ENCODE data around the gene HEPN1.

Gene HEPN1

GRCh38 chr11:124894606-124895430, 24.2 kb upstream of the HEPN1 start:
- TF ChIP-seq FOXM1 (IDR thresholded peaks at IDR 0.05; ENCODE audit: borderline replicate concordance, low read depth): no peak
- no peak for TF ChIP-seq RAD21 (IDR thresholded peaks at IDR 0.05; ENCODE audit: low read depth)
- no peak for TF ChIP-seq REST (IDR thresholded peaks at IDR 0.05; ENCODE audit: low read depth)
- TF ChIP-seq TAF1 (IDR thresholded peaks at IDR 0.05; ENCODE audit: low read depth): no peak
- TF ChIP-seq MAX (IDR thresholded peaks at IDR 0.05): no peak
- TF ChIP-seq USF1 (IDR thresholded peaks at IDR 0.05): no peak
- TF ChIP-seq EP300 (IDR thresholded peaks at IDR 0.05; ENCODE audit: borderline replicate concordance): no peak
- TF ChIP-seq EGR1 (IDR thresholded peaks at IDR 0.05): no peak
- no peak for TF ChIP-seq YY1 (IDR thresholded peaks at IDR 0.05; ENCODE audit: low read depth)
- no peak for TF ChIP-seq TEAD4 (IDR thresholded peaks at IDR 0.05)
- no peak for TF ChIP-seq ZBTB7A (IDR thresholded peaks at IDR 0.05; ENCODE audit: low read depth)
- no peak for TF ChIP-seq NFIC (IDR thresholded peaks at IDR 0.05)
- TF ChIP-seq CEBPB (IDR thresholded peaks at IDR 0.05): no peak
- TF ChIP-seq TCF12 (IDR thresholded peaks at IDR 0.05; ENCODE audit: low read depth): no peak
- no peak for TF ChIP-seq CREB1 (IDR thresholded peaks at IDR 0.05; ENCODE audit: low read depth)

GRCh38 chr11:124895471-124895971, 23.5 kb upstream of the HEPN1 start:
- no peak for TF ChIP-seq TAF1 (IDR thresholded peaks at IDR 0.05; ENCODE audit: low read depth)
- TF ChIP-seq REST (IDR thresholded peaks at IDR 0.05; ENCODE audit: low read depth): no peak
- TF ChIP-seq ZBTB7A (IDR thresholded peaks at IDR 0.05; ENCODE audit: low read depth): no peak
- TF ChIP-seq FOXM1 (IDR thresholded peaks at IDR 0.05; ENCODE audit: borderline replicate concordance, low read depth): no peak
- no peak for TF ChIP-seq EGR1 (IDR thresholded peaks at IDR 0.05)
- no peak for TF ChIP-seq CREB1 (IDR thresholded peaks at IDR 0.05; ENCODE audit: low read depth)
- no peak for TF ChIP-seq YY1 (IDR thresholded peaks at IDR 0.05; ENCODE audit: low read depth)
- TF ChIP-seq CEBPB (IDR thresholded peaks at IDR 0.05): no peak
- no peak for TF ChIP-seq TEAD4 (IDR thresholded peaks at IDR 0.05)
- TF ChIP-seq RAD21 (IDR thresholded peaks at IDR 0.05; ENCODE audit: low read depth): no peak
- TF ChIP-seq TCF12 (IDR thresholded peaks at IDR 0.05; ENCODE audit: low read depth): no peak
- TF ChIP-seq NFIC (IDR thresholded peaks at IDR 0.05): no peak
- no peak for TF ChIP-seq MAX (IDR thresholded peaks at IDR 0.05)
- no peak for TF ChIP-seq EP300 (IDR thresholded peaks at IDR 0.05; ENCODE audit: borderline replicate concordance)
- no peak for TF ChIP-seq USF1 (IDR thresholded peaks at IDR 0.05)

- TF ChIP-seq TCF12 (IDR thresholded peaks at IDR 0.05; ENCODE audit: low read depth): no peak
Observed at GRCh38 chr11:124896071-124896750, 22.8 kb upstream of the HEPN1 start.

GRCh38 chr11:124896821-124897391, 22.1 kb upstream of the HEPN1 start:
- TF ChIP-seq FOXM1 (IDR thresholded peaks at IDR 0.05; ENCODE audit: borderline replicate concordance, low read depth): no peak

GRCh38 chr11:124897674-124898262, 21.3 kb upstream of the HEPN1 start, which contains the start of gene ROBO4:
Gene ROBO4, minus strand, starts transcription at chr11:124897865. Its CDS starts 70 bp downstream, at chr11:124897795.
- no peak for TF ChIP-seq TEAD4 (IDR thresholded peaks at IDR 0.05)
